PC-9 (cell line): ENCODE measurements around the gene ZMYM4. TPM values are rescaled to one million over a fixed set of nuclear protein-coding genes. Genes with fewer than 3 reads are reported as not detected.
"Not testable (repeated sequence)": the region's sequence is repeated elsewhere in the genome, so short reads cannot be mapped to it uniquely, and the experiment has no call there.

Experiments used
- BruUV-seq: library from RNA; stranded (reverse); fragments of 400-500 nt; replicated peaks from 2 replicates; lab custom pipeline; 2021; lab: Mats Ljungman, UMichigan
- CTCF ChIA-PET: fragments of 300-600 bp; sonication (Branson Sonifier 250); formaldehyde crosslinking; loops from one replicate; lab custom pipeline; 2022; ENCODE audit warnings: antibody characterized with exemption; lab: Charles Lee
- POLR2A ChIA-PET: fragments of 300-600 bp; sonication (Branson Sonifier 250); formaldehyde crosslinking; loops from one replicate; lab custom pipeline; 2022; ENCODE audit warnings: antibody characterized with exemption; ENCODE audit not compliant: unreplicated experiment; lab: Charles Lee
- DNase-seq, 2 experiments: peaks; one replicate each; pipeline versions ENCODE4 v3.0.0 to v3.0.0-alpha.2; 2015 to 2022; ENCODE audit warnings: mixed read lengths in 1 of 2
- H2AFZ ChIP-seq: fragments of 200-600 bp; sonication (generic); 2 replicates; pipeline ENCODE4 v1.8.1; 2017; ENCODE audit warnings: antibody characterized with exemption
- H3F3A ChIP-seq: fragments of 200-600 bp; sonication (generic); 2 replicates; pipeline ENCODE4 v1.8.1; 2017; ENCODE audit warnings: antibody characterized with exemption, mild to moderate bottlenecking, low read depth; ENCODE audit not compliant: insufficient read depth
- H3K27ac ChIP-seq: fragments of 200-600 bp; sonication (generic); 2 replicates; pipeline ENCODE4 v1.6.1; 2016; ENCODE audit warnings: mixed run types
- H3K27me3 ChIP-seq: fragments of 200-600 bp; sonication (generic); 2 replicates; pipeline ENCODE4 v1.6.1; 2016; ENCODE audit warnings: low read depth, mixed run types; ENCODE audit not compliant: insufficient read depth
- H3K36me3 ChIP-seq: fragments of 200-600 bp; sonication (generic); 2 replicates; pipeline ENCODE4 v1.6.1; 2016; ENCODE audit warnings: low read depth, mixed run types
- H3K4me1 ChIP-seq: fragments of 200-600 bp; sonication (generic); replicated peaks from 2 replicates; pipeline ENCODE4 v1.6.1; 2016; ENCODE audit warnings: mixed run types; ENCODE audit not compliant: insufficient read depth
- H3K4me2 ChIP-seq: fragments of 200-600 bp; sonication (generic); 2 replicates; pipeline ENCODE4 v1.6.1; 2017; ENCODE audit warnings: mixed run types
- H3K4me3 ChIP-seq: fragments of 200-600 bp; sonication (generic); 2 replicates; pipeline ENCODE4 v1.6.1; 2016; ENCODE audit warnings: mixed run types
- H3K79me2 ChIP-seq: fragments of 200-600 bp; sonication (generic); 2 replicates; pipeline ENCODE4 v1.6.1; 2017; ENCODE audit warnings: low read depth, mixed run types
- H3K9me2 ChIP-seq: fragments of 200-600 bp; sonication (generic); 2 replicates; pipeline ENCODE4 v1.8.1; 2017; ENCODE audit warnings: mild to moderate bottlenecking; ENCODE audit not compliant: insufficient read depth
- H3K9me3 ChIP-seq: fragments of 200-600 bp; sonication (generic); 2 replicates; pipeline ENCODE4 v1.8.1; 2016; ENCODE audit warnings: low read depth; ENCODE audit not compliant: insufficient read depth
- H4K20me1 ChIP-seq: fragments of 200-600 bp; sonication (generic); 2 replicates; pipeline ENCODE4 v1.8.1; 2017; ENCODE audit not compliant: insufficient read depth
- EZH2 ChIP-seq: fragments of 200-600 bp; sonication (generic); IDR thresholded peaks from 2 replicates; pipeline ENCODE4 v1.8.0; 2017; ENCODE audit warnings: antibody characterized with exemption, low read depth
- intact Hi-C: fragments of 100-400 bp; cut with micrococcal nuclease; formaldehyde crosslinking; loops from one replicate; pipeline ENCODE4 v1.10.0; 2022; ENCODE audit not compliant: unreplicated experiment
- total RNA-seq: library from RNA; stranded (reverse); gene quantifications from 2 replicates; pipeline ENCODE4 v1.2.3, GENCODE V29; 2021
- TF ChIP-seq, protein P1 (sequence below): fragments of 200-600 bp; sonication (generic); conservative IDR thresholded peaks from 2 replicates; pipeline ENCODE4 v1.6.1; 2017; ENCODE audit warnings: mixed run types, antibody characterized with exemption, mild to moderate bottlenecking, moderate library complexity

The ZMYM4 gene
- total RNA-seq, 1 experiment from 2014 or later: 84.4 TPM

DNA sequence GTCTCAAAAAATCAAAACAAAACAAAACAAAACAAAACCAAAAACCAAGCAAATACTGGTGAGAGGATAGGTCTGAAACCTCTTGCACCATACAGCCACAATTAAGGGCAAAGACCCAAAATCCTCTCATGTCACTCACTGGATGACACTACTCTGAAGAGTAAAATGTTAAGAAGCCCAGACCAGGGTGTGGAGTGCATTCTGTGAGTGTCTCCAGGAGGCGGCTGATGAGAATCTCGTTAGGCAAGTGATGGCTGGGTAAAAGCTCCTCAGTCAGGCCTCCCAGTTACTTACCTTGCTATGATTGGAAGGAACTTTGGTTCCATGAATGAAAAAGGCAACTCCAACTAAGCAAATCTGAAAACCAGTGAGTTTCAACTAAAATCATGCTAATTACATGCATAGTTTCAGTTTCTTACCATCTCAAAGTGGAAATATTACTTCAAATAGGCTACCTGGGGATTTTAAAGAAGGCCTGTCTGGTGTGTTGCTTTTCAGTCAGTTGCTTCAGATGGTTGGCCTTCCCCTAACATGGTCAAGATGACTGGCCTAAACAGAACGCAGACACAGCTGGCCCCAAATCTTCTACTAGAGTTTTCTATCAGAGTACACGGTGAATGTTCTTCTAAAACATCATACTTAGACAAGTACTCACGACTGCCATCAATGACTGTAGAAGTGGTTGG, 193.6 kb downstream of the ZMYM4 start:
- Histone ChIP-seq H3K79me2 (no peaks in the 10 kb centered on the region), H3K27ac (no peak overlapping the region), H3K36me3 (no peaks in the 10 kb centered on the region), H3K4me3 (no peak overlapping the region), H3F3A (no peaks in the 10 kb centered on the region), H4K20me1 (no peaks in the 10 kb centered on the region), H3K4me1 (no peaks in the 10 kb centered on the region), H3K9me3 (0 out of 2 replicates have a peak, but pooled peaks cover 7% of the 10 kb centered on the region), H2AFZ (no peak overlapping the region), H3K27me3 (no peaks in the 10 kb centered on the region), H3K9me2 (no peaks in the 10 kb centered on the region), H3K4me2 (no peak overlapping the region)
- TF ChIP-seq EZH2: no peak
- TF ChIP-seq, protein P1, sequence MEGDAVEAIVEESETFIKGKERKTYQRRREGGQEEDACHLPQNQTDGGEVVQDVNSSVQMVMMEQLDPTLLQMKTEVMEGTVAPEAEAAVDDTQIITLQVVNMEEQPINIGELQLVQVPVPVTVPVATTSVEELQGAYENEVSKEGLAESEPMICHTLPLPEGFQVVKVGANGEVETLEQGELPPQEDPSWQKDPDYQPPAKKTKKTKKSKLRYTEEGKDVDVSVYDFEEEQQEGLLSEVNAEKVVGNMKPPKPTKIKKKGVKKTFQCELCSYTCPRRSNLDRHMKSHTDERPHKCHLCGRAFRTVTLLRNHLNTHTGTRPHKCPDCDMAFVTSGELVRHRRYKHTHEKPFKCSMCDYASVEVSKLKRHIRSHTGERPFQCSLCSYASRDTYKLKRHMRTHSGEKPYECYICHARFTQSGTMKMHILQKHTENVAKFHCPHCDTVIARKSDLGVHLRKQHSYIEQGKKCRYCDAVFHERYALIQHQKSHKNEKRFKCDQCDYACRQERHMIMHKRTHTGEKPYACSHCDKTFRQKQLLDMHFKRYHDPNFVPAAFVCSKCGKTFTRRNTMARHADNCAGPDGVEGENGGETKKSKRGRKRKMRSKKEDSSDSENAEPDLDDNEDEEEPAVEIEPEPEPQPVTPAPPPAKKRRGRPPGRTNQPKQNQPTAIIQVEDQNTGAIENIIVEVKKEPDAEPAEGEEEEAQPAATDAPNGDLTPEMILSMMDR: no peak
- ChIA-PET POLR2A (no interaction called here), CTCF (no interaction called here)
- no TSS peak for BruUV-seq
- intact Hi-C loops: no loop called here
- no peak for DNase-seq

DNA sequence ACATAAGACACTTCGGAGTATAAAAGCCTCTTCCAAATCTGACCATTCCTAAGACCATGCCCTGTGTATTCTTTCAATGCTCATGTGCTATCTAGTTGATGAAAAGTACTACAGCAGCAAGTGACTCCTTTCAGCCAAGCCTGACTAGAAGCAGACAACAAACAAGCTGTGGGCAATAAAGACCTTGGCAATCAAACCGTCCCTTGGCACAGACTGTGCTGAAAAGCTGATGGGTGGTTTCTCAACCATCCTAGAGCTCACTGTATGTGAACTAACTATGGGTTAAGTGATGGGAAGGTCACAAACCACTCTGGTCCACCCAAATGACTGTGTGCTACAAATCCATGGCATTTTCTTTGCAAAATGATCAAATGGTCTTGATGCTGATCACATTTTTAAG, 194.7 kb downstream of the ZMYM4 start:
- CTCF ChIA-PET: no interaction called here
- DNase-seq: no peak
- Histone ChIP-seq H4K20me1 (peaks cover 6% of the 10 kb centered on the region; the same call in 1 of the 2 replicates), H3K27ac (no peak overlapping the region), H3K9me2 (no peaks in the 10 kb centered on the region), H3K4me2 (no peak overlapping the region), H2AFZ (no peak overlapping the region), H3K4me3 (no peak overlapping the region), H3K79me2 (no peaks in the 10 kb centered on the region), H3K27me3 (no peaks in the 10 kb centered on the region), H3K4me1 (peaks cover 11% of the 10 kb centered on the region), H3K36me3 (no peaks in the 10 kb centered on the region), H3K9me3 (0 out of 2 replicates have a peak, but pooled peaks cover 7% of the 10 kb centered on the region), H3F3A (peaks cover 10% of the 10 kb centered on the region; the same call in 1 of the 2 replicates)
- no TSS peak for BruUV-seq
- POLR2A ChIA-PET: no interaction called here
- TF ChIP-seq EZH2: no peak
- TF ChIP-seq, protein P1: no peak
- intact Hi-C loops: no loop called here

DNA sequence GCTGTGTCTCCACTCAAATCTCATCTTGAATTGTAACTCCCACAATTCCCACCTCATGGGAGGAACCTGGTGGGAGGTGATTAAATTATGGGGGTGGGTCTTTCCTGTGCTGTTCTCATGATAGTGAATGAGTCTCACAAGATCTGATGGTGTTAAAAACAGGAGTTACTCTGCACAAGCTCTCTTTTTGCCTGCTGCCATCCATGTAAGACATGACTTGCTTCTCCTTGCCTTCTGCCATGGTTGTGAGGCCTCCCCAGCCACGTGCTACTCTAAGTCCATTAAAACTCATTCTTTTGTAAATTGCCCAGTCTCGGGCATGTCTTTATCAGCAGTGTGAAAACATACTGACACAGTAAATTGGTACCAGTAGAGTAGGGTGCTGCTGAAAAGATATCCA, 195.2 kb downstream of the ZMYM4 start:
- H3K9me3 ChIP-seq, H3K27me3 ChIP-seq, BruUV-seq, H3K27ac ChIP-seq, H3K9me2 ChIP-seq, H3K4me3 ChIP-seq, POLR2A ChIA-PET, CTCF ChIA-PET, H3K4me2 ChIP-seq, H2AFZ ChIP-seq, H4K20me1 ChIP-seq, DNase-seq, H3K79me2 ChIP-seq, intact Hi-C loops, H3K36me3 ChIP-seq: not testable (repeated sequence)
- H3K4me1 ChIP-seq: peaks cover 16% of the 10 kb centered on the region
- peaks cover 15% of the 10 kb centered on the region; the same call in 1 of the 2 replicates for H3F3A ChIP-seq
